HG03159 (cell line): ENCODE data around the gene ADI1.
"Not testable (repeated sequence)": the region's sequence is repeated elsewhere in the genome, so short reads cannot be mapped to it uniquely, and the experiment has no call there.

Source experiments
- ATAC-seq: cut with Tn5 transposase; IDR thresholded peaks from one replicate; pipeline ENCODE4 v1.9.1; 2021; ENCODE audit warnings: mild to moderate bottlenecking, moderate library complexity; ENCODE audit not compliant: unreplicated experiment

Gene ADI1

GRCh38 chr2:3494984-3495666, 24.2 kb downstream of the ADI1 start:
- no peak for ATAC-seq

GRCh38 chr2:3493615-3494007, 25.7 kb downstream of the ADI1 start:
- no peak for ATAC-seq

GRCh38 chr2:3492951-3493614, 26.2 kb downstream of the ADI1 start:
- no peak for ATAC-seq

- ATAC-seq: not testable (repeated sequence)
These were observed 26.9 kb downstream of the ADI1 start for GRCh38 chr2:3492475-3492787.

- ATAC-seq: no peak
These were observed 27.4 kb downstream of the ADI1 start for GRCh38 chr2:3491716-3492474.

GRCh38 chr2:3491306-3491705, 28.0 kb downstream of the ADI1 start:
- ATAC-seq: no peak

- ATAC-seq: no peak
These were observed 28.9 kb downstream of the ADI1 start for GRCh38 chr2:3490191-3491170.

- no peak for ATAC-seq
These were observed 29.6 kb downstream of the ADI1 start for GRCh38 chr2:3489764-3490115.

- no peak for ATAC-seq
These were observed 30.2 kb downstream of the ADI1 start for GRCh38 chr2:3488855-3489763.

- no peak for ATAC-seq
These were observed 31.2 kb downstream of the ADI1 start for GRCh38 chr2:3488061-3488531.

- ATAC-seq: no peak
These were observed 31.9 kb downstream of the ADI1 start for GRCh38 chr2:3487432-3487831.

- no peak for ATAC-seq
These were observed 32.3 kb downstream of the ADI1 start for GRCh38 chr2:3487028-3487425.

- no peak for ATAC-seq
These were observed 33.0 kb downstream of the ADI1 start for GRCh38 chr2:3486047-3487027.

- no peak for ATAC-seq
These were observed 34.2 kb downstream of the ADI1 start for GRCh38 chr2:3485166-3485565.

- ATAC-seq: no peak
These were observed 35.1 kb downstream of the ADI1 start for GRCh38 chr2:3483986-3484960.

- ATAC-seq: no peak
These were observed 35.9 kb downstream of the ADI1 start for GRCh38 chr2:3483227-3483985.

GRCh38 chr2:3482363-3482821, 36.9 kb downstream of the ADI1 start:
- no peak for ATAC-seq
